ENCODE measurements around the gene MINDY2.

MINDY2 gene

DNA sequence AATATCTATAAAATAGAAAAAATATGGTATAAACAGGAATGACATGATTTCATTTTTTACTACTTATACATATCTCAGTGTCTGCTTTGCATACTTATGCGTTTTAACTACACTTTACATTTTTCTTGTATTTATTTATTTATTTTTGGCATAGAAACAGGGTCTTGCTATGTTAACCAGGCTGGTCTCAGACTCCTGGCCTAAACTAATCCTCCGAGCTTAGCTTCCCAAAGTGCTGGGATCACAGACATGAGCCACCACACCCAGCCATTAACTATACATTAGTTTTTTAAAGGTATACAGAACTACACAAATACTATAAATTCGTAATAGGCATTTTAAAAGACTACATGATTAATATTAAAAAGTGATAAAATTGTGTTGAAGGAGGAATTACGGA, 30.7 kb upstream of the MINDY2 start:
- peaks cover 9% of the 10 kb centered on the region for H3K36me3 ChIP-seq (ENCODE audit: insufficient read depth, low read length)
- TF ChIP-seq EZH2 (IDR thresholded peaks at IDR 0.05; ENCODE audit: borderline replicate concordance, low read length), result no peak
- TF ChIP-seq, protein P1, sequence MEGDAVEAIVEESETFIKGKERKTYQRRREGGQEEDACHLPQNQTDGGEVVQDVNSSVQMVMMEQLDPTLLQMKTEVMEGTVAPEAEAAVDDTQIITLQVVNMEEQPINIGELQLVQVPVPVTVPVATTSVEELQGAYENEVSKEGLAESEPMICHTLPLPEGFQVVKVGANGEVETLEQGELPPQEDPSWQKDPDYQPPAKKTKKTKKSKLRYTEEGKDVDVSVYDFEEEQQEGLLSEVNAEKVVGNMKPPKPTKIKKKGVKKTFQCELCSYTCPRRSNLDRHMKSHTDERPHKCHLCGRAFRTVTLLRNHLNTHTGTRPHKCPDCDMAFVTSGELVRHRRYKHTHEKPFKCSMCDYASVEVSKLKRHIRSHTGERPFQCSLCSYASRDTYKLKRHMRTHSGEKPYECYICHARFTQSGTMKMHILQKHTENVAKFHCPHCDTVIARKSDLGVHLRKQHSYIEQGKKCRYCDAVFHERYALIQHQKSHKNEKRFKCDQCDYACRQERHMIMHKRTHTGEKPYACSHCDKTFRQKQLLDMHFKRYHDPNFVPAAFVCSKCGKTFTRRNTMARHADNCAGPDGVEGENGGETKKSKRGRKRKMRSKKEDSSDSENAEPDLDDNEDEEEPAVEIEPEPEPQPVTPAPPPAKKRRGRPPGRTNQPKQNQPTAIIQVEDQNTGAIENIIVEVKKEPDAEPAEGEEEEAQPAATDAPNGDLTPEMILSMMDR (IDR thresholded peaks at IDR 0.05; ENCODE audit: low read length), result no peak
- no peak overlapping the region for H3K4me2 ChIP-seq (ENCODE audit: low read length)
- H3K27me3 ChIP-seq (ENCODE audit: insufficient read depth, low read length), result no peaks in the 10 kb centered on the region
- H3K79me2 ChIP-seq (ENCODE audit: insufficient read depth, low read length), result peaks cover 99% of the 10 kb centered on the region
- no peak overlapping the region for H2AFZ ChIP-seq (ENCODE audit: low read length)
- no peak overlapping the region for H3K27ac ChIP-seq (ENCODE audit: low read depth, low read length, poor library complexity, severe bottlenecking)
- no peaks in the 10 kb centered on the region for H3F3A ChIP-seq (ENCODE audit: insufficient read depth, low read length)
- H4K20me1 ChIP-seq (ENCODE audit: insufficient read depth, low read length), result 0 out of 2 replicates have a peak, but pooled peaks cover 3% of the 10 kb centered on the region
- no peaks in the 10 kb centered on the region for H3K9me2 ChIP-seq (ENCODE audit: low read depth, low read length)
- H3K4me1 ChIP-seq (ENCODE audit: insufficient read depth, low read length, severe bottlenecking), result peaks cover 49% of the 10 kb centered on the region
- H3K9ac ChIP-seq (ENCODE audit: low read length), result no peak overlapping the region
- no peak overlapping the region for H3K4me3 ChIP-seq (ENCODE audit: low read depth, low read length, poor library complexity, severe bottlenecking)
- no peaks in the 10 kb centered on the region for H3K9me3 ChIP-seq (ENCODE audit: low read length)

DNA sequence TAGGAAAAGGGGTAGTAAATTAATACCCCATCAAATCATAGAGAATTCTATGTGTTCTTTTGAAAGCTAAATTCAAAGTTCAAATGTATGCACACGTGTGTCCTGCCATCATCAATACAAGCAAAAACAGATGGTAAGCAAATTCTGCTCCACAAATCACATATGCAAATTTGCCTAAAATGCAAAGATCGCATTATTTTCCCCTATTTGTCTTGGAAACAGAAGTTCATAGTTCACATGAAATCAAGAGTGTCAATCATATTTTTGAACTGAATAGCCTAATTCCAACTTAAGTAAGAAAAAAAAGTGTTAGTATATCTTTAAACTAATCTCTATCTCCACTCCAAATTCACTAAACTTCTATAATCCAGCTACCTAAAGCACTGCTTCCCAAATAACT, 30.1 kb upstream of the MINDY2 start:
- H4K20me1 ChIP-seq (ENCODE audit: insufficient read depth, low read length), result 0 out of 2 replicates have a peak, but pooled peaks cover 3% of the 10 kb centered on the region
- peaks cover 99% of the 10 kb centered on the region for H3K79me2 ChIP-seq (ENCODE audit: insufficient read depth, low read length)

DNA sequence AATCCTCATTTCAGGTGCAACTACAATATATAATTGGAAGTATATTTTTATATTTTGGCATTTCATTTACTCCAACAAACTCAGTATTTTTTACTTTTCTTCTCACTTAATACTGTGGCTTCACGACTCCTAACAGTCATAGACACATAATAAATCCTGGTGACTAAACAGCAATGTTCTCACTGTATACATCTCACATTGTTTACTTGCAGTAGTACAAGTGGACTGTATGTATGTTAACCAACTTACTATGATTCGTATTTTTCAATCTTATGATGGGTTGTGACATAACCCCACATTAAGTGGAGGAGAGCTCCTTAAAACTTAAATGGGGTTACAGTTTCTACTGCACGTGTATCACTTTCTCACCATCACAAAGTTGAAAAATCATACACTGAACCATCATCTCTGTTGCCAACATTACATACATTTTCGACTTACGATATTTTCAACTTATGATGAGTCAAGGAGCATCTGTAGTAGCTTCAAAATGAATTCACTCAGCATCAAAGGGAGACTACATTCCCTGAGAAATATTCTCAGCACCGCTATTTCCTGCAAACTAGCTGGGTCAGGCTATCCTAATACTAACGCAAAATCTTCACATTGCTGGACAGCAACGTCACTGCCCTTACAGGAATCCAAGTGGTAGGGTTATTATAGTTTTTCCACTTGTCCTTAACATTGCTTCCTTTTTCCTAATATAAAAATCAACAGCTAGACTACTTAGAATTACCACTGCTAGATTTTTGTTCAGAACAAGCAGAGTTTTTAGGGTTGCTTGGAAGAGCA, 28.9 kb upstream of the MINDY2 start:
- Histone ChIP-seq H3K27me3 (ENCODE audit: insufficient read depth, low read length) (no peaks in the 10 kb centered on the region), H2AFZ (ENCODE audit: low read length) (no peak overlapping the region), H3K4me3 (ENCODE audit: low read depth, low read length, poor library complexity, severe bottlenecking) (no peak overlapping the region), H3K79me2 (ENCODE audit: insufficient read depth, low read length) (peaks cover 99% of the 10 kb centered on the region), H3K9me3 (ENCODE audit: low read length) (no peaks in the 10 kb centered on the region), H3K27ac (ENCODE audit: low read depth, low read length, poor library complexity, severe bottlenecking) (no peak overlapping the region), H3F3A (ENCODE audit: insufficient read depth, low read length) (no peaks in the 10 kb centered on the region), H3K4me1 (ENCODE audit: insufficient read depth, low read length, severe bottlenecking) (peaks cover 62% of the 10 kb centered on the region), H3K9ac (ENCODE audit: low read length) (no peak overlapping the region), H3K36me3 (ENCODE audit: insufficient read depth, low read length) (peaks cover 13% of the 10 kb centered on the region), H3K4me2 (ENCODE audit: low read length) (no peak overlapping the region), H4K20me1 (ENCODE audit: insufficient read depth, low read length) (0 out of 2 replicates have a peak, but pooled peaks cover 3% of the 10 kb centered on the region), H3K9me2 (ENCODE audit: low read depth, low read length) (no peaks in the 10 kb centered on the region)
- TF ChIP-seq, protein P1 (IDR thresholded peaks at IDR 0.05; ENCODE audit: low read length), result no peak
- TF ChIP-seq EZH2 (IDR thresholded peaks at IDR 0.05; ENCODE audit: borderline replicate concordance, low read length), result no peak

More for the DNA sequence above, 30.1 kb upstream of the MINDY2 start:
- Histone ChIP-seq H3K9me3 (ENCODE audit: low read length) (no peaks in the 10 kb centered on the region), H3K27me3 (ENCODE audit: insufficient read depth, low read length) (no peaks in the 10 kb centered on the region), H3K9me2 (ENCODE audit: low read depth, low read length) (no peaks in the 10 kb centered on the region), H2AFZ (ENCODE audit: low read length) (no peak overlapping the region), H3F3A (ENCODE audit: insufficient read depth, low read length) (no peaks in the 10 kb centered on the region), H3K36me3 (ENCODE audit: insufficient read depth, low read length) (peaks cover 13% of the 10 kb centered on the region), H3K27ac (ENCODE audit: low read depth, low read length, poor library complexity, severe bottlenecking) (no peak overlapping the region), H3K4me3 (ENCODE audit: low read depth, low read length, poor library complexity, severe bottlenecking) (no peak overlapping the region), H3K4me1 (ENCODE audit: insufficient read depth, low read length, severe bottlenecking) (peaks cover 54% of the 10 kb centered on the region), H3K9ac (ENCODE audit: low read length) (no peak overlapping the region), H3K4me2 (ENCODE audit: low read length) (no peak overlapping the region)
- TF ChIP-seq EZH2 (IDR thresholded peaks at IDR 0.05; ENCODE audit: borderline replicate concordance, low read length), result no peak
- TF ChIP-seq, protein P1 (IDR thresholded peaks at IDR 0.05; ENCODE audit: low read length), result no peak

All from OCI-LY1 (cell line).